ENCODE results near the gene ZNF195. TPM values are rescaled to one million over a fixed set of nuclear protein-coding genes. Genes with fewer than 3 reads are reported as not detected.

Gene ZNF195
- 16.7 and 21.1 TPM in 2 replicates for total RNA-seq

GRCh38 chr11:3378426-3379423 lies at the start of gene ZNF195:
ZNF195 (minus strand) TSS chr11:3379146; CDS start chr11:3379040, 106 bp downstream.

Other genes starting within 250 kb of the ZNF195 start
- 29.7 and 35.5 TPM in 2 replicates for gene OSBPL5, start 213.8 kb downstream of the ZNF195 start, total RNA-seq
- not detected in 2 replicates for gene MRGPRG, start 160.3 kb downstream of the ZNF195 start, total RNA-seq
- not detected in 2 replicates for gene MRGPRE, start 146.7 kb downstream of the ZNF195 start, total RNA-seq